Measurements from ENCODE around the gene CNTNAP2. TPM values are rescaled to one million over a fixed set of nuclear protein-coding genes. Genes with fewer than 3 reads are reported as not detected.

Gene CNTNAP2
- total RNA-seq, 1 donor: 1.0 TPM

DNA sequence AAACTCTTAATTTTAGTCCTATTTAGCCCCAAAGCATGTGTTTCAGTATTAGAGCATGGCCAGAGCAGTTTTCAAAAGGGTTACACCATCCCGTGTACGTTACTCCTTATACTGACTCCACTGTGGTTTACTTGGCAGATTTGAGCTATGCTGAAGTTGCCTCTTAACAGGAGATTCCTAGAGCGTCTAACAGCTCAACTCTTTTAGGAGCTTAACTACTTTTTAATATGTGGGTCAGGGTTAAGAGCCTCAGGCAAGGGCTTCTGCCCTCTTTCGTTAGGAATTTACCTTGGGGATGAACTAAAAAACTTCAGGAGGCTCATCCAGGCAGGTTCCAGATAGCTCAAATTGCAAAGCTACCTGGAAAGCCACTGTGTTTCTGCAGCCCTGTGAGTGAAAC lies 1799.2 kb downstream of the CNTNAP2 start:
- no peaks in the 10 kb centered on the region for H3K27me3 ChIP-seq (ENCODE audit: insufficient read depth, low read length)
- H3K4me1 ChIP-seq (ENCODE audit: insufficient read depth, low read length): no peaks in the 10 kb centered on the region
- no peaks in the 10 kb centered on the region for H3K9me3 ChIP-seq (ENCODE audit: low read depth, low read length)
- H3K4me3 ChIP-seq (ENCODE audit: low read length): no peak overlapping the region

DNA sequence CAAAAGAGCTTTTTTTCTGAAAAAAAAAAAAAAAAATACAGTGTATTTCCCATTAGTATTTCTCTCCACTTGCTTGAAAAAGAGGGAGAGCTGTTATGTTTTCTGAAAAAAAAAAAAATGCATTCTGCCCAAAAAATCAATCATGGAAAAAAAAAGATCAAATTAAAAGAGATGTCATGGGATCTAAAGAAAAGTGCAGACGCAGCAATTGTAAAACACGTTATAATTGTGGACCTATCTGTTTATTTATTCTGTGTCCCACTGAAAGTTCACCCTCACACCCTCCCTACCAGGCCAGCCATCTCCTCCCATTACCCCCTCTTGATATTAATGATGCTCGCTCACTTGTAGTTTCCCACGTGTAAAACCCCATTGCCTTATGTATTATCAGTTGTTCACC lies 1800.0 kb downstream of the CNTNAP2 start:
- no peaks in the 10 kb centered on the region for H3K9me3 ChIP-seq (ENCODE audit: low read depth, low read length)
- no peak overlapping the region for H3K4me3 ChIP-seq (ENCODE audit: low read length)
- no peaks in the 10 kb centered on the region for H3K4me1 ChIP-seq (ENCODE audit: insufficient read depth, low read length)
- no peaks in the 10 kb centered on the region for H3K27me3 ChIP-seq (ENCODE audit: insufficient read depth, low read length)

DNA sequence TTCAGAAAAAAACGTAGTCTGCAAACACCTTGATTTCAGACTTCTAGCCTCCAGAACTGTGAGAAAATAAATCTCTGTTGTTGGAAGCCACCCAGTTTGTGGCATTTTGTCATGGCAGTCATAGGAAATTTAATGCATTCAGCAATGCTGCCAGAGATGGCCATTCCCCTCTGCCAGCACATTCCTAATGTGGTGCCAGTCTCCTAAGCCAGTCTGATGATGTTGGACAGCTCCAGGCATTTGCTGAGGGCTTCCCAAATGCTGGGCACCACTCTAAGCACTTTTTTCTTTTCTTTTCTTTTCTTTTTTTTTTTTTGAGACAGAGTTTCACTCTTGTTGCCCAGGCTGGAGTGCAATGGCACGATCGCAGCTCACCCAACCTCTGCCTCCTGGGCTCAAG lies 1807.2 kb downstream of the CNTNAP2 start:
- Histone ChIP-seq H3K4me3 (ENCODE audit: low read length) (no peak overlapping the region), H3K27me3 (ENCODE audit: insufficient read depth, low read length) (no peaks in the 10 kb centered on the region), H3K4me1 (ENCODE audit: insufficient read depth, low read length) (no peaks in the 10 kb centered on the region), H3K9me3 (ENCODE audit: low read depth, low read length) (no peaks in the 10 kb centered on the region)

DNA sequence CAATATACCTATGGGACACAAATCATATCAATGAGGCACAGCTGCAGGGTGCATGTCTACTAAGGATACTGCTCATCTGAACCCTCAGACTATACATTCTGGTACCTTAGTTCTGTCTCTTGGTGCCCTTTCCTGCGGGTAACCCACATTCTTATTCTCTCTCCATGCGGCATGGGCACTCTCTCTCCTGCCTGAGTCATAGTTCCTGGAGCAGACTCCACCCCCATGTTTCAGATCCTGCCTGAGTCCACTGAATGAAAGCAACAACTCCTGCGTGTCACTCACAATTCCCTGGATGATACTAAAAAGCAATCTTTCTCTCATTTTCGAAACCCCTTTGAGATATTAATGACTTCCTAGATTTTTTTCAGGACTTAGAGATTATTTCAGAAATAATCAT lies 1820.8 kb downstream of the CNTNAP2 start:
- no peak overlapping the region for H3K4me3 ChIP-seq (ENCODE audit: low read length)
- H3K9me3 ChIP-seq (ENCODE audit: low read depth, low read length): no peaks in the 10 kb centered on the region
- H3K27me3 ChIP-seq (ENCODE audit: insufficient read depth, low read length): no peaks in the 10 kb centered on the region
- no peaks in the 10 kb centered on the region for H3K4me1 ChIP-seq (ENCODE audit: insufficient read depth, low read length)

DNA sequence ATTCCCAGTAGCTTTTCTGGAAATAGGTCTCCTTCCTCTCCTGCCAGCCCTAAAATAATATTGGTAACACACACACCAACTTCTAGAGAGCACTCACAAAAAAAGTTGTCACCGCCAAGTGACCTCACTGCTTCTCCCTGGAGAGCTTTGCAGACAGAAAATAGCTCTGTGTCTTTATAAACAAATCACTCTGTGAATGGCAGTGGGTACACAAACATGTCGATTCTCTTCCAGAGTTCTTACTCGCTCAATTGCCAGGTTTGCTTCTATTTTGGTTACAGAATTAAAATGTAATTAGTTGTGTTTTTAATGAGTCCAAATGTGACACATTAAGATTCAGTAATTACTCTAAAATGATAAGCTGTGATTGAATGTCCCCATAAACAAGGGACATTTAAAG lies 1824.8 kb downstream of the CNTNAP2 start:
- no peaks in the 10 kb centered on the region for H3K4me1 ChIP-seq (ENCODE audit: insufficient read depth, low read length)
- no peak overlapping the region for H3K4me3 ChIP-seq (ENCODE audit: low read length)
- H3K9me3 ChIP-seq (ENCODE audit: low read depth, low read length): no peaks in the 10 kb centered on the region
- H3K27me3 ChIP-seq (ENCODE audit: insufficient read depth, low read length): no peaks in the 10 kb centered on the region

DNA sequence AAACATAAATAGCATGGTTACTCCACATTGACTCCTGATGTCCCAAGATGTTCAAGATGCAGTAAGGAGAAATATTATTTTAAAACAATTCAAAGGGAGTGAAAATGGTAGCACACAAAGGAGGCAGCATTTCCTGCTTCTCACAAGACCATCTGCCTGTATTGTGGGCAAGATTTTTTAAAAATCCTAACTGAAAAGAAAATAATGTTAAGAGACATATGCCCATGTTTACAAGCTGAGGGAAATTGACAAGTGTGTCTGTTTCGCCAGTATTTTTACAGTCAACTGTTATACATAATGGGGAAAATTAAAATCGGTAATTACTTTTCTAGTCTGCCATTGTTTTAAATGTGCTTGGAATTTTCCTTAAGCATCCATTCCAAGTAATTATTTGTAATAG lies 1827.7 kb downstream of the CNTNAP2 start:
- H3K4me1 ChIP-seq (ENCODE audit: insufficient read depth, low read length): no peaks in the 10 kb centered on the region
- H3K4me3 ChIP-seq (ENCODE audit: low read length): no peak overlapping the region
- no peaks in the 10 kb centered on the region for H3K9me3 ChIP-seq (ENCODE audit: low read depth, low read length)
- no peaks in the 10 kb centered on the region for H3K27me3 ChIP-seq (ENCODE audit: insufficient read depth, low read length)

DNA sequence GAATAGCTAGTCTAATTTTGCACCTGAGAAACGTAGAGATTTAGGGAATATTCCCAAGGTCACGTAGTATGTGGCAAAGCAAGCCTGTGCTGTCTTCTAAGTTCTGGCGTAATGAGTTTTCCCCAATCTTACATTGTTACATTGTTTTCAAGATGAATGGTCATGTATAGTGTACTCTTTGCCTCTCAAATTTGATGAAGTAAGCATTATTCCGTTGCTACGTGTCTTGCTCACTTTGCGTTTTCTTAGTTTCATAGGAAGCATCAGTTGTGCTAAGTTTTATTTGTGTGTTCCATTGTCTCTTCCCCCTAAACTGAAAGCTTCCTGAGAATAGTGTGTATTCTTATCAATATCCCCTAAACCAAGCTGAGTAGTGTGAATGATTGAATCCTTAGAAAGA lies 1836.3 kb downstream of the CNTNAP2 start:
- H3K4me3 ChIP-seq (ENCODE audit: low read length): no peak overlapping the region
- H3K4me1 ChIP-seq (ENCODE audit: insufficient read depth, low read length): no peaks in the 10 kb centered on the region
- H3K27me3 ChIP-seq (ENCODE audit: insufficient read depth, low read length): no peaks in the 10 kb centered on the region
- no peaks in the 10 kb centered on the region for H3K9me3 ChIP-seq (ENCODE audit: low read depth, low read length)

DNA sequence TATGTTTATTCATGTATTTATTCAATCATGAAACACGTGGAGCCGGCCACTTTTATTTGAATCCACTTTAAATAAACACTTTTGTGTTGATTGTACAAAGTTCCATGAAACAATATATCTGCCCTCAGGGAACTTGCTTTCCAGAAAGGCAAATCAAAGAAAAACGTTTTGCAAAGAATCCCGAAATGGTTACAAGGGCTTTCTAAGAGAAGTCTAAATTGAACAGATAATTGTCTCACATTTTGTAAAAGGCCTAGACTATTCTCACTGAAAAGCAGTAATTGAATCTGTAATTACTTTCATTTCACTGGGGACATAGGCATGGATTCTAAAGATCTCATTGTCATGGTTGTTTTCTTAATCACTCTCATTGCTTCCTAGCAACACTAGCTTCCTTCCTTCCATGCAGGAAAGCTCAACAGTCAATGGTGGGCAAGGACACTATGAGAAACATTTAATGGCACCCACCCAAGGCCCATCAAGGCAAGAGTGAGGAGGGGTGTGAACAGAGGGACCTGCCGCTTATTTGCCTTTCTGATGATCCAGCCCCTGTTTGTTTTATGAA lies 1851.5 kb downstream of the CNTNAP2 start:
- Histone ChIP-seq H3K27me3 (ENCODE audit: insufficient read depth, low read length) (no peaks in the 10 kb centered on the region), H3K4me3 (ENCODE audit: low read length) (no peak overlapping the region), H3K4me1 (ENCODE audit: insufficient read depth, low read length) (no peaks in the 10 kb centered on the region), H3K9me3 (ENCODE audit: low read depth, low read length) (no peaks in the 10 kb centered on the region)

DNA sequence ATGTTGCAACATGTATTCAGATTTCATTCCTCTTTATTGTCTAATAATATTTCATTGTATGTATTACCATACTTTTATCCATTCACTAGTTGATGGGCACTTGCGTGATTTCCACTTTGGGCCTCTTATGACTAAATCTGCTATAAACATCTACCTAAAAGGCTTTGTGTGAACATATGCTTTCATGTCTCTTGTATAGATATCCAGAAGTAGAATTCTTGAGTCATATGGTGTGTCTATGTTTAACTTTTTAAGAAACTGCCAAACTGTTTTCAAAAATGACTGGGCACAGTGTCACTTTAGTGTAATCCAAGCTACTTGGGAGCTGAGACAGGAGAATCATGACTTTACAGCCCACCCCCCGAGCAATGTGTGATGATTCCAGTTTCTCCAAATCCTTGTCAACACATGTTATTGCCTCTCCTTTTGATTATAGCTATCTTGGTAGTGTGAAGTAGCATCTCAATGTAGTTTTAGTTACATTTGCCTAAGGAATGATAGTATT lies 1855.1 kb downstream of the CNTNAP2 start:
- H3K9me3 ChIP-seq (ENCODE audit: low read depth, low read length): no peaks in the 10 kb centered on the region
- H3K4me1 ChIP-seq (ENCODE audit: insufficient read depth, low read length): no peaks in the 10 kb centered on the region
- no peaks in the 10 kb centered on the region for H3K27me3 ChIP-seq (ENCODE audit: insufficient read depth, low read length)
- no peak overlapping the region for H3K4me3 ChIP-seq (ENCODE audit: low read length)

DNA sequence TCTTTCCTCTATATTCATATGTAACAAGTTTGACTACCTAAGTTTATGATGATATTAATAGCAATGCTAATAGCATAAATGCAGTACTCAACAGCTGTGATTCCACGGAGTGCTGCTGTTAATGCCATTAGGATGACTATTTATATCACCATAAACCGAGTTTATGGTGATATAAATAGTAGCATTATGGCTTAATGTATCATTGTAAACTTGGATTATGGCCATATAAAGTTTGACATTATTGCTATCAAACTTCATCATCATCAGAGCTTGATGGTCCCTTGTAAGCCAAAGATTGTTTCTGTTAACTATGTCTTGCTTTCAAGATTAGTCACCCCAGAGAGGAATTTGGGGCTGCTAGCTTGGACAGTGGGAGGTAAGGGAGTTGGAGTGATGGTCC lies 1861.6 kb downstream of the CNTNAP2 start:
- H3K9me3 ChIP-seq (ENCODE audit: low read depth, low read length): no peaks in the 10 kb centered on the region
- no peaks in the 10 kb centered on the region for H3K27me3 ChIP-seq (ENCODE audit: insufficient read depth, low read length)
- H3K4me1 ChIP-seq (ENCODE audit: insufficient read depth, low read length): no peaks in the 10 kb centered on the region
- no peak overlapping the region for H3K4me3 ChIP-seq (ENCODE audit: low read length)

DNA sequence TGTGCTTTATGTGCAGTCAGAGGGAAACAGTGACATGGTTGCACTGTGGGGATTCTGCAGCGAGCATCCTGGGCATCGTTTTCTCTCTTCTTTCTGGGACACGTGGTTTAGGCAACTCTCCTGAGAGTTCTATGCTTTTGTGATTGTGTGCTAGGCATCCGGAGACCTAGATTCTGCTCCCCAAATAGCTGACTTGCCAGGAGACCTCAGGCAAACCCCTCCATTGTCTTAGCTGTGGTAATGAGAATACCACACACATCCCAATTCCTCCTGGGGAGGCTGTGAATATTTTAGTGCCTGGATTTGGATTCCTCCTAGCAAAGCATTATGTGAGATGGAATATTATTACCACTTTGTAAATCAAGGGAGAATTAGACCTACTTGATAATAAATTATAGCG lies 1862.0 kb downstream of the CNTNAP2 start:
- H3K4me3 ChIP-seq (ENCODE audit: low read length): no peak overlapping the region
- no peaks in the 10 kb centered on the region for H3K4me1 ChIP-seq (ENCODE audit: insufficient read depth, low read length)
- H3K9me3 ChIP-seq (ENCODE audit: low read depth, low read length): no peaks in the 10 kb centered on the region
- no peaks in the 10 kb centered on the region for H3K27me3 ChIP-seq (ENCODE audit: insufficient read depth, low read length)

DNA sequence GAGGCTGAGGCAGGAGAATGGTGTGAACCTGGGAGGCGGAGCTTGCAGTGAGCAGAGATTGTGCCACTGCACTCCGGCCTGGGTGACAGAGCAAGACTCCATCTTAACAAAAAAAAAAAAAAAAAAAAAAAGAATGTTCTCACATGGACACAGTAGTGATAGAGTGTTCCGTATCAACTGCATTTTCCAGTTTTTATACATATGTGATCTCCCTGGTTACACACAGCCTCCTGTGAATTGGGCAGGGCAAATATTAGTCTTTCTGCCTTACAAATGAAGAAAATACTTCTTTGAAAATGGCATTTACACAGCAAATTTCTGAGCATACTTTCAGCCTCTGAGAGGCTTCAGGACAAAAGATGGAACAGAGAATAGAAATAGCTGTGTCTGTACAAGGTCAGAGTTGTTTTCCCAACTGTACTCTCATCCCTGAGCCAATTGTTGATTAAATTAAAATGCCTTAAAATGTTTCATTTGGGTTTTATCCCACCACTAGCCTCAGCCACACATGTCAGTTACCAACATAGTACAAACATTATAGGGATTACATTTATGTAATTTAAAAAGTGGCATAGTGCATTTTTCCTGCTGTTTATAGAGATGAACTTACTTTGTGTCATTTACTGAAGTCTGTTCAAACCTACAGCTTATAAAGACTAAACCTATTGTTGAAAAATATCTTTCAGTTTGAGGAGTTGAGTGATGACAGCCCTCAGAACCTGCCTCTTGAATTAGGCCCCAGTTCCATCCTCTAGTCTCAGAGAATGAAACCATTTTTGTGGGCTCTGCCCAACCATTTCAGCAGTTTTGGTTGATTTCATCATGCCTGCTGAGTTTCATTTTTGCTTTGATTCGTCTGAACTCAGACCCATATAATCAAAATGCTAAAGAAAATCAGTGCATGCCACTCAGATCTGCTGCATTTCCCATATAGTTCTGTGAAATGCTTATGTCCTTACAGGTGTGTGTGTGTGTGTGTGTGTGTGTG lies 1864.5 kb downstream of the CNTNAP2 start:
- H3K27me3 ChIP-seq (ENCODE audit: insufficient read depth, low read length): no peaks in the 10 kb centered on the region
- H3K4me1 ChIP-seq (ENCODE audit: insufficient read depth, low read length): no peaks in the 10 kb centered on the region
- H3K4me3 ChIP-seq (ENCODE audit: low read length): no peak overlapping the region
- H3K9me3 ChIP-seq (ENCODE audit: low read depth, low read length): no peaks in the 10 kb centered on the region

DNA sequence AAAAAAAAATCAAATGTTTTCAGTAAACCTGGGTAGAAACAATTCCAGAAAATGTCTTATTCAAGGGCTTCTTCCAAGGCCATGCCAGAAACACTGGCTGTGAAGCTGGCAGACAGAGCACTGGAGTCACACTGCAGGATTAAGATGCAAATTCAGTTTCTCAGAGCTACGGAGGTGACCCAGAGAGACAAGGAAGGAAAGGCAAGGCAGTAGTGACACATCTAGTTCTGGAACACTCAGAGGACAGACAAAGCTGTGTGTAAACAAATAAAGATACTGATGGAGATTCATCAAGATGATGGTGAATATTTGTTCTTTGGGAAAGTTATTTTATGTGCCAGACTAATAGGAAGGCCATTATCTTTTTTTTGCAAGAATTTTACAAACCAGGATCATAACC lies 1865.7 kb downstream of the CNTNAP2 start:
- Histone ChIP-seq H3K27me3 (ENCODE audit: insufficient read depth, low read length) (no peaks in the 10 kb centered on the region), H3K4me3 (ENCODE audit: low read length) (no peak overlapping the region), H3K4me1 (ENCODE audit: insufficient read depth, low read length) (no peaks in the 10 kb centered on the region), H3K9me3 (ENCODE audit: low read depth, low read length) (no peaks in the 10 kb centered on the region)

DNA sequence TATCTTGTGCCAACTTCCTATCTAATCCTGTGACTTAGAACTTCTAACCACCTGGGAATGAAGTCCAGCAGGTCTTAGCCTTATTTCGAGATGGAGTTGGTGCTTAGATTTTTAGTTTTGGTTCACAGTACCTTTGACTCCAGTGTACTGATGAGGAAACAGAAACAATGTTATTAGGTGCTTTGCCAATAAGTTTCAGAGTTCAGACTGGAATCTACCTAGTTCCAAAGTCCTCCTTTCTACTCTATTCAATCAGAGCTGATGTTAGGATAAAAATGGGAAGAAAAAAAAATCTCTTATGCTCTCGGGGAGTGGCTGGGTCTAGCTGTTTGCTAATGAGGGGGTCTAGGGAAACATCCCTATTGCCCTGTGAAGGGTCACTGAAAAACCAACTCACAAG lies 1867.7 kb downstream of the CNTNAP2 start:
- H3K4me1 ChIP-seq (ENCODE audit: insufficient read depth, low read length): no peaks in the 10 kb centered on the region
- no peaks in the 10 kb centered on the region for H3K27me3 ChIP-seq (ENCODE audit: insufficient read depth, low read length)
- H3K9me3 ChIP-seq (ENCODE audit: low read depth, low read length): no peaks in the 10 kb centered on the region
- no peak overlapping the region for H3K4me3 ChIP-seq (ENCODE audit: low read length)

DNA sequence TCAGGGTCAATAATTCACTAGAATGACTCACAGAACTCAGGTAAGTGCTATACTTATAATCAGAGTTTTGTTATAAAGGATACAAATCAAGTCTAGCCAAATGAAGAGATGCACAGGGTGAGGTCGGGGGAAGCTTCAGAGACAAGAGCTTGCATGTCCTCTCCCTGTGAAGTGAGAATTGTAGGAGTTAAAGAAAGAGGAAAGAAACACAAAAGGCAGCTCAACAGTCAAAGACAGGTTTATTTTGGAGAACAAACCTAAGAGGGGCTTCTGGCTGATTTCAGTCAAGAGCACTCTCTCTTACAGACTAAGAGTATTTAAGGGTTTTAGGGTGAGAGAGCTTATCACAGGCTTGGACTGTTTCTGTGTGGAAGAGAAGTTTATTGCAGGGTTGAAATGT lies 1873.5 kb downstream of the CNTNAP2 start:
- Histone ChIP-seq H3K27me3 (ENCODE audit: insufficient read depth, low read length) (no peaks in the 10 kb centered on the region), H3K4me1 (ENCODE audit: insufficient read depth, low read length) (no peaks in the 10 kb centered on the region), H3K9me3 (ENCODE audit: low read depth, low read length) (no peaks in the 10 kb centered on the region), H3K4me3 (ENCODE audit: low read length) (no peak overlapping the region)

DNA sequence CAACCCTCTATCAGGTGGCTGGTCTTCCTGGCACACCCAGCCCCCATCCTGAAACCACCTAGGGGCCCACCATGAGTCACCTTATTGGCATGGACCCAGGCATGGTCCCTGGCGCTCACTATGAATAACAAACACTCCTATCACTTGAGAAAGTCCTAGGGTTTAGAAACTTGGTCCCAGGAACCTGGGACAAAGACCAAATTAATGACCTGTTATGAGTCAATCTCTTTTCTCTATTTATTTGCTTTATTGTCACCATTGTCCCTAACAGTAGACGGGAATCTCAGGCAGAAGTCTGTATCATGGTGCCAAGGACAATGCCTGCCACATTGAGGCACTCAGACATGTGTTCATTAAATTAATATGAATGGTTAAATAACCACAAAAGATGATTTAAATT lies 1874.3 kb downstream of the CNTNAP2 start:
- Histone ChIP-seq H3K4me1 (ENCODE audit: insufficient read depth, low read length) (no peaks in the 10 kb centered on the region), H3K9me3 (ENCODE audit: low read depth, low read length) (no peaks in the 10 kb centered on the region), H3K27me3 (ENCODE audit: insufficient read depth, low read length) (no peaks in the 10 kb centered on the region), H3K4me3 (ENCODE audit: low read length) (no peak overlapping the region)
